GM19239 (cell line): ENCODE measurements around the gene RPL10.
A peak's percentile ranks its signal among the peaks of the same experiment; 100 is the strongest.

Experiments
- DNase-seq: peaks from one replicate; pipeline ENCODE4 v3.0.0; 2011; ENCODE audit warnings: low spot score; ENCODE audit not compliant: insufficient read length
- FAIRE-seq: peaks from 2 replicates; lab custom pipeline; 2011; peaks lifted over from hg19 to GRCh38; lab: Jason Lieb, UNC

RPL10 gene

DNA sequence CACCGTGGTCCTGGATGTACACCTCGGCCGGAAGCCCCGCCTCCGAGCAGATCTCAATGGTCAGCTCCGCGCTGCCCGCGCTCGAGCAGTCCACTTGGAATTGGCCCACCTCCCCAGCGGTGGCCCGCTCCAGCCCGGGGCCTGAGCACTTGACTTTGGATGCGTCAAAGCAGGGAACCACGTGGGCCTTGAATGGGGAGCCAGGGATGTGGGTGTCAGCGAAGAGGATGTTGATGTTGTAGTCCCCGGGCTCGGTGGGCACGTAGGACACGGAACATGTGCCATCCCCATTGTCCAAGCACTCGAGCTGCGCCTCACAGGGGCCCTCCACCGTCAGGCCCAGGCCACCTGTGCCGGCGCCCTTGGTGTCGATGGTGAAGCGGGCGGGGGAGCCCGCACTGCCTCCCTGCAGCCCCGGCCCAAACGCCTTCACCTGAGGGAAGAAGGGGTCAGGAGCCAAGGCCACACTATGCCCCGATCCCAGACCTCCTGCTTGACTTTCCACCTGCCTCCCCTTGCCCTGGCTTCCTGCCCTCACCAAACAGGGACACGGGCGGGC is 37.9 kb upstream of the RPL10 start:
- DNase-seq (no peak), FAIRE-seq (no peak)

DNA sequence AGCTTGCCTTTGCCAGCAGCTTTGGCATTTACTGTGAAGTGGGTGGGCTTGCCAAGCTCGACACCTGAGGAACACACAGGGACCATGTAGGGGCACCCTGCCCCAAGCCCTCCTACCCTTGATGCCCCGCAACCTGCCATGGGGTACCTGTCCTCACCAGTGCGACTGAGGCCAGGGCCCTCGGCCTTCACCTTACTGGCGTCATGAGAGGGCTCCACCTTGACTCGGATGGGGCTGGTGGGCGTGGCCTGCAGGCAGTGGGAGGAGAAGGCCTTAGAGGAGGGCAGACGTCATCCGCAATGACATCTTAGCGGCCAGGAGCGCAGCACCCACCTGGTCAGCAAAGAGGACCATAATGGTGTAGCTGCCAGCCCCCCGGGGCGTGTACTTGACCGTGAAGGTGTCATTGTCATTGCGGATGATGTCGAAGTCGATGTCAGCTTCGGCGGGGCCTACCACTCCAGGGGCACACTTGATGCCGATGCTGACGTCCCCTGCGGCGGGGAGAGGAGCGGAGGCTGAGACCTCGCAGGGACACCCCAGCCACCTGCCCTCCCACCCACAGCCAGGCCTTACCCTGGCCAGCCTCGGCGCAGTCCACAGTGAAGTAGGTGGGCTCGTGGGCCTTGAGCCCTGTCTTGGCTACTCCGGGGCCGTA is 36.0 kb upstream of the RPL10 start:
- no peak for DNase-seq
- FAIRE-seq, result no peak

DNA sequence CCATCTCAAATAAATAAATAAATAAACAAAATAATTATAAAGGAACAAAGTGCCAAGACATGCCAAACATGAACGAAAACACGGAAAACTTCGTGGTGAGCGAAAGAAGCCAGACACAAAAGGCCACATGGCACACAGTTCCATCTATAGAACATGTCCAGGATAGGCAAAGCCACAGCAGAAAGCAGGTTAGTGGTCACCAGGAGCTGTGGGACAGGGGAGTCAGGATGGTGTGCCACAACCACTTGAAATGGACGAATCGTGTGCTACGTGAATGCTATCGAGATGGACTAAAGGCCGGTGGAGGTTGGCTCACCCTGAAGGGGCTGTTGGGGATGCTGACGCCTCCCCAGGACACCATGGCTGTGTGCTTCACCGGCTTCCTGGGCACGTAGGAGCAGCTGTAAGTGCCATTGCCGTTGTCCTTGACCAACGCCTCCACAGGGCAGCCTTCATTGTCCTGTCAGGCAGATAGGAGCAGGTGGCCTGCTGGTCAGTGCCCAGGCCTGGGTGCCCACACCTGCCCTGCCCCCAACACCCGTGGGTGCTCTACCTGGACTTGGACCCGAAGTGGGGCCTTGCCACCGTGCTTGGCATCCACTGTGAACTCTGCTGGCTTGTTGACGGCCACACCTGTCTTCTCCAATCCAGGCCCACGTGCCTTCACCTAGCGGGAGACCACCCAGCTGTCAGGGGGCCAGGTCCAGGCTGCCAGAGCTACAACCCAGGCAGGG is 34.3 kb upstream of the RPL10 start:
- FAIRE-seq (no peak), DNase-seq (no peak)

DNA sequence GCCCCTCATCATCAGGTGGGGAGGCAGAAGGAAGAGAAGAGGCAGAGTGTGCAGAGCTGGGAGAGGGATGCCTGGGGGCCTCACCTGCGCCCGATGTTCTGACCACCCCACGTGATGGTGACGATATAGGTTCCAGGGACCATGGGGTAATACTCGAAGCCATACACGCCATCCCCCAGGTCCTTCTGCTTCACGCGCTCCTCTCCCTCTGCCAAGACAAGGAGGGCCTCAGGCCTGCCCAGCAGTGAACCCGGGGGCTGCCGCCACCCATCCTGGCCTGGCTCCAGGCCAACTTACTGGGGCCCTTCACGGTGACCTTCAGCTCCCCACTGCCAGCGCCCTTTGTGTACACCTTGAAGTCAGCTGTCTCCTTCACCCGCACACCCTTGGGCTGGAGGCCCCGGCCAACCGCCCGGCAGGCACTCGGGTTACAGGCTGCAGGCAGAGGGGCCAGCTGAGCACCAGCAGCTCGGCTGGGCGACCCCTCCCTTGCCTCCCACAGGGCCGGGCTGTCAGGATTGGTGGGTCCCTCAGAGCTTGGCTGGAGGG is 33.1 kb upstream of the RPL10 start:
- DNase-seq (no peak), FAIRE-seq (no peak)

DNA sequence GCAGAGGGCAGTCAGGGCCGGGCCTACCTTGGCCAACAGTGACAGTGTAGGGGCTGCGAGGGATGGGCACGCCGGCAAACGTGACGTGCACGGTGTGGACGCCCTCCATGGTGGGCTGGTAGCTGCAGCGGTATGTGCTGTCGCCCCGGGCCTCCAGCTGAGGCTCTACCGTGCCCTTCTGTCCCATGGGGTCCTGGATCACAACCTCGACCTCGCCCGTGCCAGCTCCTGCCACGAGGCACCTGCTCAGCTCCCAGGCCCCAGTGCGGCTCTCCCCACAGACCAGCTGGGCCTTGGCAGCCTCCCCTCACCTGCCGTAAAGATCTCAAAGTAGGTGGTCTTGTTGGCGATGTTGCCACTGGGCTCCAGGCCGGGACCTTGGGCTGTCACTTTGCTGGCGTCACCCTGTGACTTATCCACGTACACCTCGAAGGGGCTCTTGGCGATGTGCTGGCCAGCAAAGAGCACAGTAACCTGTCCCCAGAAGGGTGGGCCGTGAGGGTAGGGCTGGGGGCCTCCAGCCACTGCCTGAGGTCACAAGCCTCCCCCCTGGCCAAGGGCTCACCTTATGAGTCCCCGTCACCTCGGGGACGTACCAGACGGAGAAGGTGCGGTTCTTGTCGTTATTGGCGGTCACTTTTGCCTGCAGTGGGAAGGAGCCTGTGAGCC is 32.0 kb upstream of the RPL10 start:
- FAIRE-seq (no peak), DNase-seq (no peak)

DNA sequence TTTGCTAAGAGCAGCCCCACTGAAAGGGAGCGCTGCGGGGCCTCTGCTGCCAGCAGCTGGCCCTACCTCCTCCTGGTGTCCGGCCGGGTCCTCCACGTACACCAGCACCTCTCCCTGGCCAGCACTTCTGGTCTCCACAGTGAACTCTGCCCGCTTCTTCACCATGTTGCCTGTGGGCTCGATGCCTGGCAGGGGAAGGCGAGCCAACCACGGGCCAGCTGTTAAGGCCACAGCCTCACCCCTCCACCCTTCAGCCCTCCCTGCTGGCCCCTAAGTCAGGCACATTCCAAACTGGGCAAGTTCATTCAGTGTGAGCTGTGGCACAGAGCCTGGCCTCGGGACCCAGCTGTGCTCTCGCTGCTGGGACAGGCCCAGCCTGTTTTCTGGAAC is 31.5 kb upstream of the RPL10 start:
- DNase-seq, result no peak
- FAIRE-seq, result no peak

DNA sequence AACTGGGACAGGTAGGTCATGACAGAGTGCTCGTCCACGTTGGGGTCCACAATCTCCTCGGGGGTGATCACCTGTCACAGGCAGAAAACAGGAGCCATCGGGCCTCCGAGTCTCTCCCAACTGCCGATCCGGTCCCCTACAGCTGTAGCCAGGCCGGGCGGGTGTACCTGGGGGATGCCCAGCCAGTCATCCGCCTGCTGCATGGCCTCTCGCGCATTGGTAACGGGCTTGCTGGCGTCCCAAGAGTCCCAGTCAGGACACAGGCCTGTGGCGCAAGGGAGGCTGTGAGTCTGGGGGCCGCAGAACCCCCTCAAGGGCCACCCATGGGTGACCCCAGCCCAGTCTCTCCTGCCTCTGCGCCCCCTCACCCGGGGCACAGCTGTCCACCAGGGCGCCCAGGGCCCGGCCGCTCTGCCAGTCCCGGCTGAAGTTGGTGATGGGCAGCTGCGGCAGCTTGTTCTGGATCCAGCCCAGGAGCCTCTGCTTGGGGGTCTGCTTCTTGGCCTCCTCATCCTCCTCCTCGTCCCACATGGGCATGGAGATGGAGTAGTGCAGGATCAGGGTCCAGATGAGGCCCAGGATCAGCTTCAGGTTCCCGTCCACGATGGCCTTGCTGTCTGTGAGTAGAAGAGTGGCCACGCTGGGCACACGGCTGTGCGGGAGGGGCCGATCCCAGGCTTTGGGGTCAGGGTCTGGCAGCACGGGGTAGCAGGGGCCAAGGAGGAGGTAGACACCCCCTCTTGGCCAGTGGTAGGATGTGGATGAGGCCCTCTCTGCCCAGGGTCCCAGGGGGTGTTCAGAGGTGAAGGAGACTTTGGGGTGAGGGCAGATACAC is 30.5 kb upstream of the RPL10 start:
- no peak for FAIRE-seq
- no peak for DNase-seq

DNA sequence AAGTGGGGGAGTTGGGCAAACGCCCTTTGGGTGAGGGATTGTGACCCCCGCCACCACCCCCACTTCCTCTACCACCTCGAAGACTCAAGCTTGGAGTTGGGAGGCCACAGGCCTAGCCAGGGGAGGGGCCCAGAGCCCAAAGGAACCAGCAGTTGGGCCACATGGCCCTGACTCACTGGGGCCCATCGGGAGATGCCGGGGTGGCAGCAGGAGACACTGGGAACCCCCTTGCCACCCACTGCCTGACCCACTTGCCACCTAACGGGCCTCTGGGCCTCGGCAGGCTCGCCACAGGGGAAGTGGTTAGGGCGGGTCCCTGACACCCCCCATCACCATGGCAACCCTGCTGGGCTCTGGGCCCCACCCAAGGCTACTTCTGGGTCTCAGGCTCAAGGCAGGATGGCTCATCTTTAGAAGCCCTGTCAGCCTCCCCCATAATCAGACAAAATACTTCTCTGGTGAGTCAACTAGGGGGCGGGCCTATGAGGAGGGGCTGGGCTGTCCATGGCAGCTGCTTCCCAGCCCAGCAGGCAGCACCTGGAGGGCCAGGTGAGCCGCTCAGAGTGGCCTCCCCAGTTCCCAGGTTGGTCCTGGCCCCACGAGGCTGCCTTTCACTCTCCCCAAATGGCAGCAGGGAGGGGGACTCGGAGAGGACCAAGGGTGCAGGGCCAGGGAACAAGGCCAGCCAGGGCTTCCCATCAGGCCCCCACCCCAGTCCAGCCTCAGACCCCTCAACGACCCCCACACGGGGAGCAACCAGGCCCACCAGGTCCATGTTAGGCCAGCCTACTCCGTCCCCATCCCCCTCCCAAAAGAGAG is 29.3 kb upstream of the RPL10 start:
- DNase-seq (no peak), FAIRE-seq (peak; percentile 86)

DNA sequence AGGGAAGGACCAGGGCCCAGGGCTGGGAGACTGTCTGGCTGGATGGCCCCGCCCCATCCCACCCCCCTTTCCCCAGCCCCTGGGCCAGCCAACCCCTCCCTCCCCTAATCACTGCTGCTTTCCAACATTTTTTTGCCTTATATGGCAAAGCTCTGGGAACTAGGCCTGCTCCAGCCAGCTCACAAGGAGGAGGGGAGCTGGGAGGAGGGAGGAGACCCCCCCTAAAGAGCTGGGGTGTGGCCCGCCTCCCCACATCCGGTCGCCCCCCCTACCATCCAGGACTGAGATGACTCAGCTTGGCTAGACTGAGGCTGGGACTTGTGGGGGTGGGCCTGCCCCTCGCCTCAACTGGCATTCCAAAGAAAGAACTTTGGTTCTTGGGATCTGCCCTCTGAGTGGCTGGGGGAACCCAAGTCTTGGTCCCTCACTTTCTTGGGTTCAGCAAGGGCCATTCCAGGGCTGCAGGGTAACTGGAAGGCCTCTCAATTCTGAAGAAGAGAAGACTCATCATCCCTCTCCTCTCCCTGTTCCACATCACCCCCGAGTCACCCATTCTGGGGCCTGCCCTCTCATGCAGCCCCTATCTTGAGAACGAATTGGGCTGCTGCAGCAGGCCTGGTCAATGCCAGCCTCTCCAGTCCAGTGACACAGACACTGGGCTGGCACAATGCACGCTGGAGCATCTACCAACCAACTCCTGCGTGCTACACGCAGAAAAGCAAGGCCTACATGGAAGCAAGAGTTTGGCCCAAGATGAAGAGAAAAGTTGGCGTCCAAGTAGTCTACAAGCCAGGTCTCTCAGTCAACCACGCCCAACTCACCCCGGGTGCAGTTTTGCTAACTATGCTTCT is 28.5 kb upstream of the RPL10 start:
- peak; percentile 71 for FAIRE-seq
- no peak for DNase-seq

DNA sequence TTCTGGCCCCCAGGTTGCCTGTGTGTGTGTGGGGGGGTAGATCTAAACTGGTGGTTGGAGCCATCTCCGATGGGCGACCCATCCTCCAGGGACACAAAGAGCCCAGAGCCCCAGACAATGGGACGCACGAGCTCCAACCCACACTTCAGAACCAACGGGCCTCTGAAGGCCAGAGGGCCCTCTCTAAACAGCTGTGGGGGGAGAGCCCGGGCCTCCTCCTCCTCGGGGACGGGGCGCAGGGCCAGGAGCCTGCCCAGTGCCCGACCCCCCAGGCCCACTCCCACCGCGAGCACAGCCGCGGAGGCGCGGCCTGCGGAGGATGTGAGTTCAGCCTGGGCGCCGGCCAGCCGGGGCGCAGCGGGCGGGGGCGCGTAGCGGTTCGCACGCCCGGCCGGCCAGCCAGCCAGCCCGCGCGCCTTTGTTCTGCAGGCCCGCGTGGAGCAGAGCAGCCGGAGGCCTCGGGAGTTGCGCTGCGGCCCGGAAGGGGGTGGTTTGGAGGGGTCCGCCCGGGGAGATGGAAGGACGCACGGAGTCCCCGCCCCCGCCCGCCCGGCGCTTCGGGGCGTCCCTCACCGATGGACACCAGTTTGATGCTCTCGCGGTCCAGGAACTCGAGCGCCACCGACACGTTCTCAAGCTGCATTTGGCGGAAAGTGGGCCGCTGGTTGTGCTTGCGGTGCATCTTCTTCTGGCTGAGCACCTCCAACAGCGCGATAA is 27.7 kb upstream of the RPL10 start:
- no peak for DNase-seq

DNA sequence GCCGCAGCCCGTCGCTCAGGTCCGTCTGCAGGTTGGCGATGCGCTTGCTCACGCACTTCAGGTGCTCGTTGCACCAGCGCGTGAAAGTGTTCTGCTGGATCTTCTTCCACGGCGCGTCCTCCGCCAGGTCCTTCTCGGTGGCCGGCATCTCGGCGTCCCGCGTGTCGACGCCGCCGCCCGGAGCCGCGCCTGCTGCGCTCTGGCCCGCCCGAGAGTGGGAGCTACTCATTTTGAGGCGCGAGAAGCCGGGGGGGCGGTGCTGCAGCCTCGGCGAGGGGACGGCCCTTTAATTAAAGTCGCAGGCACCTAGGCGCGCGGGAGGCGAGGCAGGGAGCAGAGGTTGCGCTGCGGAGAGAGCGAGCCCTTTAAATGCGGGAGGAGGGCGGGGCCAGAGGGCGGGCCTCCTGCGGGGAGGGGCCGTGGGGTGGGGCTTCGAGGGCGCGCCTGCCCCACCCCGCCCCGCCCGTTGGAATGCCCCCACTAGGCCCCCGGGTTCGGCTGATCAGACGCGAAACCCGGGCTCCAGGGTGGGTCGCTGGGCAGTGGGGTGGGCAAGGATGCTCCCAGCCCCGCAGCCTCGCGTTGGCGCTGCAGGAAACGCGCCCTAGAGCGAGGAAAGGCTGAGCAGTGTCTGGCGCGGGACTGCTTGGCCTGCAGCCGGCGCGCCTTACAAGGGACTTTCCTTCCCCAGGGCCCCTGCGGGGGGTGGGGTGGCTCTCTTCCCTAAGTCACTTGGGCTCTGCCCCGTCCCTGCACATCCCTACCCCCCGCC is 27.0 kb upstream of the RPL10 start:
- no peak for FAIRE-seq
- DNase-seq, result peak; percentile 76

More for the DNA sequence above, 27.7 kb upstream of the RPL10 start:
- no peak for FAIRE-seq

DNA sequence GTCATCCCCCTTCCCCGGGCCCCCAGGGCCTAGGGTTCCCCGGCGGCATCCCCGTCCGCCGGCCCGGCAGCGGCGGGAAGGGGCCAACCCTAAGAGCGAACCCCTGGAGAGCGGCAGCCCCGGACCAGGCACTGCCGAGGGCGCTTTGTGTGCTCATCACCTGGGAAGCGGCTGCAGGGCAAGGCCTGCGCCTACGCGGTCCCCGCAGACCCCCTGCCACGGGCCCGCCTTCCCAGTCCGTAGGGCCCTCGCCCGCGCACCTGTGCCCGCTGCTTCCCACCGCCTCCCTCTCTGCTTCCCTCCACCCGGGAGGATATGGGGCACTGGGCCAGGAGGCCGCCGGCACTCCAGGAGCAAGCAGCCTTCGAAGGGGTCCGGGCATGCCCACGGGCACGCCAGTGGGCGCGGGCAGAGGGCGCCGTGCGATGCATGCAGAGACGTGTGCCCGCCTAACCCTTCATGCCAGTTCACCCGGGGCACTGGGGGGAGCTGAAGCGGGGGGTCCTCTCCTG is 26.3 kb upstream of the RPL10 start:
- FAIRE-seq, result no peak
- no peak for DNase-seq

DNA sequence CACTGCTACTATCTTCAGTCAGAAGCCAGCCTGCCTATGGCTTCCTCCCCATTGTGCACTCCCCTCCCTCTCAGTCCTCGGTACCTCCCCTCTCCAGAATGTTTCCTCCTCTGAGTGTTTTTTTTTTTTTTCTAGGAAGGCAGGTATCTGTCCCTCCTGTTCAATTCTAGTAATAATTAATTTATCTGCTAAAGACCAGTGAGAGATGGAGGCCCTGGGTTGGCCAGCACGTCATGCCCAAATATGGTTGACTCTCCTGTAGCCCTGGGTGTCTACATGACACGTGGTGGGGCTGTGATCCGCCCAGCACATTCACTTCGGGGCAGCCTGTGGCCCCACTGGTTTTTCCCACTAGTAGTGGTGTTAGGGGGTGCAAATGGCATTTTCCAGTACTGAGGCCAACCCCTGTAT is 25.6 kb upstream of the RPL10 start:
- FAIRE-seq, result peak; percentile 83

DNA sequence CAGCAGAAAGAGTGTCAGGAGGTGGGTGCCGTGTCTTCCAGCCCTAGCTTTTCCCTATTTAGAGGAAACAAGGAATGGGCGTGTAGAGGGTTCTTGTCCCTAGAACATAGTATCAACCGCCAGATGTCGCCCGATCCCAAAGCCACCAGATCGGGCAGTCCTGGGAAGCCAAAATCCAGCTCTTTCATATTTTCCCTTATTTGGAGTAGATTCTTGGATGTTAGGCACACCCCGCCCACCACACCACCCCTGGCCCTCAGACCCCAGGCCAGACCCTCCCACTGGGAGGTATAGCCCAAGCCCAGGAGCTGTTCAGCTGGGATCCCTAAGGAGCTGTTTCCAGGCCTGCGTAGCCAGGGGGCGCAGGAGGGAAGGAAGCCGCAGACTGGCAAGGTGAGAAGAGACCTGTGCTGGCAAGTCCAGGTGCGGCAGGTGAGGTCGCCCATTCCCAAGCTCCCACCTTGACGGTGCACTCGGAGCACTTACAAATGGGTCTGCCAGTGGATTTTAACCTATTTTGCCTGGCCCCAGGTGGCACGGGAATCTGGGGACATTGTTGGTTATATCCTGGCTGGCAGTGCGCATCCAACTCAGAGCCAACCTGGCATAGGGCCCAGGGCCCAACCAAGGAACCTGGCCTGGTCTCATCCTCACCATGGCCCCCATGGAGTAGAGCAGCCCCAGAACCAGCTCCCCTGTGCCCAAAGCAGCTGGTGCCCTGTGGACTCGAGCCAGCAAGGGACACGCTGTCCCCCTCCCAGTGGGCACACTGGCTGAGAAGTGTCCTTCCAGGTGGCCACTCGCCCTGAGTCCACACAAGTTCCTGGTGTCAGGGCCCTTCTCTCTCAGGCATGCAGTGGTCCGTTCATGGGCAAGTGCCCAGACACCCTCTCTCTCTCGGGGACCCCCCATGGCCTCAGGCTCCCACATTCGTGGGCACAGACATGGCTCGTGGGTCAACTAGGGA is 24.6 kb upstream of the RPL10 start:
- no peak for DNase-seq
- peak; percentile 76 for FAIRE-seq

More for the DNA sequence above, 25.6 kb upstream of the RPL10 start:
- no peak for DNase-seq

DNA sequence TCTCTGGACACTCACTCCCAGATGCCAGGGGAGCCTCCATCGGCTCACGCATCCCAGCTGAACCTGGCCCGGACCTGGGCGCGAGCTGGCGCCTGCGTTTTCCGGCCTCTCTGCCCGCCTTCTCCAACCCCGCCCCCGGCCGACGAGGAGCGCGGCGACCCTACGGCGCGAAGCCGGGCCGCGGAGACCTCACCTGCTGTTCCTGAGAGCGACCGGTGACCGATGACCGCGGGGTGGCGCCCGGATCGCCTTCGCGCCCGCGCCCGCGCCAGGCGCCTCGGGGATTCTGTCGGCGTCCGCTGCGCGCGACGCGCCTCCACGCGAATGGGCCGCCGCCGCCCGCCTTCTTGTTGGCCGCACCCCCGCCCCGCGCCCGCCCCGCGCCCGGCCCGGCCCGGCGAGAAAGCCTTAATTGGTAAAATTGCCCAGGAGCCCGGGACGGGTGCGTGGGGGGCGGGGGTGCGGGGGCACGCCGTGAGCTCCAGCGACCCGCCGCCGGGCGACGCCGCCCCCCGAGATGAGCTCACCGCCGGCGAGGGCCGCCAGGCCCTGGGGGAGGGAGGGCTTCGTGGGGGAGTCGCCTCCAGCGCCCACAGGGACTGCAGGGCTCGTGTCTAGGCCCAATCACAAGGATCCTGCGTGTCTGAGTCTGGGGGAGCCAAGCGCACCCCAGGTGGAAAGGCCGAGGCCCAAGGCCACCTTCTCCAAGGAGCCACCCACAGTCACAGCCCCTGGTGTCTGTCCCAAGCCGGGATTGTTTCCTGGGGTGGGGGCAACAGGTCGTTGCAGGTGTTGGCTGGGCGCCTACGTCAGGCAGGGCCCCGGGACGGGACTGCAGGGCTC is 23.6 kb upstream of the RPL10 start, which contains the start of gene FLNA:
Gene FLNA, minus strand, starts transcription at position 322 of the 843 bp plus-strand sequence. CDS start 3,389 bp downstream, outside the sequence.
- DNase-seq (no peak), FAIRE-seq (no peak)
